SHP77 treated with DMSO at 0.1 percent for 48 hours (cell line): Measurements from ENCODE around the gene EBF3.

ENCODE experiments used
- DNase-seq: peaks from one replicate; lab custom pipeline; 2025; lab: John Stamatoyannopoulos, UW

EBF3 gene

GRCh38 chr10:129833994-129834739 lies 129.9 kb downstream of the EBF3 start:
- DNase-seq, result no peak

GRCh38 chr10:129833468-129833950 lies 130.6 kb downstream of the EBF3 start:
- DNase-seq, result no peak

GRCh38 chr10:129832573-129833467 lies 131.3 kb downstream of the EBF3 start:
- DNase-seq, result no peak

- no peak for DNase-seq
Measured at GRCh38 chr10:129831150-129831549, 132.9 kb downstream of the EBF3 start.

GRCh38 chr10:129825826-129826225 lies 138.2 kb downstream of the EBF3 start:
- no peak for DNase-seq

- no peak for DNase-seq
Measured at GRCh38 chr10:129825221-129825620, 138.9 kb downstream of the EBF3 start.

- DNase-seq, result no peak
Measured at GRCh38 chr10:129820451-129820850, 143.6 kb downstream of the EBF3 start.

- DNase-seq, result no peak
Measured at GRCh38 chr10:129816656-129817045, 147.4 kb downstream of the EBF3 start.

- DNase-seq, result no peak
Measured at GRCh38 chr10:129815898-129816655, 148.0 kb downstream of the EBF3 start.

- no peak for DNase-seq
Measured at GRCh38 chr10:129814681-129815646, 149.1 kb downstream of the EBF3 start.

GRCh38 chr10:129812398-129812797 lies 151.7 kb downstream of the EBF3 start:
- DNase-seq, result no peak

- DNase-seq, result no peak
Measured at GRCh38 chr10:129811208-129811607, 152.9 kb downstream of the EBF3 start.

GRCh38 chr10:129809841-129810240 lies 154.2 kb downstream of the EBF3 start:
- DNase-seq, result no peak

GRCh38 chr10:129809431-129809830 lies 154.6 kb downstream of the EBF3 start:
- DNase-seq, result no peak

- DNase-seq, result no peak
Measured at GRCh38 chr10:129808092-129808983, 155.7 kb downstream of the EBF3 start.

GRCh38 chr10:129807211-129807610 lies 156.9 kb downstream of the EBF3 start:
- no peak for DNase-seq

- DNase-seq, result no peak
Measured at GRCh38 chr10:129800796-129801340, 163.2 kb downstream of the EBF3 start.

- no peak for DNase-seq
Measured at GRCh38 chr10:129799942-129800341, 164.1 kb downstream of the EBF3 start.

GRCh38 chr10:129796710-129797420 lies 167.2 kb downstream of the EBF3 start:
- no peak for DNase-seq
